HK-2 (cell line): Measurements from ENCODE around the gene DNAAF8.

Source experiments
- DNase-seq: peaks from one replicate; pipeline ENCODE4 v3.0.0-alpha.2; 2018; ENCODE audit not compliant: unreplicated experiment

DNAAF8 gene

GRCh38 chr16:4752351-4753100 lies 18.2 kb downstream of the DNAAF8 start:
- DNase-seq: no peak

GRCh38 chr16:4753227-4753626 lies 18.9 kb downstream of the DNAAF8 start:
- no peak for DNase-seq

- DNase-seq: no peak
Measured at GRCh38 chr16:4754865-4755264, 20.5 kb downstream of the DNAAF8 start.

GRCh38 chr16:4755687-4756086 lies 21.4 kb downstream of the DNAAF8 start:
- no peak for DNase-seq

GRCh38 chr16:4760221-4760910 lies 26.0 kb downstream of the DNAAF8 start:
- no peak for DNase-seq

- DNase-seq: no peak
Measured at GRCh38 chr16:4762205-4762604, 27.9 kb downstream of the DNAAF8 start.

GRCh38 chr16:4763791-4764190 lies 29.5 kb downstream of the DNAAF8 start:
- no peak for DNase-seq

GRCh38 chr16:4765511-4766474 lies 31.5 kb downstream of the DNAAF8 start:
- no peak for DNase-seq

GRCh38 chr16:4766875-4767628 lies 32.7 kb downstream of the DNAAF8 start, which contains the start of gene ZNF500:
ZNF500 (minus strand) TSS chr16:4767162; CDS start chr16:4765978, 1,184 bp downstream.
- DNase-seq: peak; percentile 91

- DNase-seq: no peak
Measured at GRCh38 chr16:4767872-4768548, 33.7 kb downstream of the DNAAF8 start.

GRCh38 chr16:4768549-4769305 lies 34.4 kb downstream of the DNAAF8 start:
- peak; percentile 76 for DNase-seq

- DNase-seq: no peak
Measured at GRCh38 chr16:4769306-4769638, 34.9 kb downstream of the DNAAF8 start.

- no peak for DNase-seq
Measured at GRCh38 chr16:4771646-4772045, 37.3 kb downstream of the DNAAF8 start.

GRCh38 chr16:4772351-4772750 lies 38.0 kb downstream of the DNAAF8 start:
- DNase-seq: no peak

GRCh38 chr16:4775005-4775404 lies 40.7 kb downstream of the DNAAF8 start:
- DNase-seq: no peak

GRCh38 chr16:4776141-4776705 lies 41.9 kb downstream of the DNAAF8 start:
- no peak for DNase-seq

GRCh38 chr16:4777339-4778049 lies 43.2 kb downstream of the DNAAF8 start:
- no peak for DNase-seq

- no peak for DNase-seq
Measured at GRCh38 chr16:4778050-4778392, 43.7 kb downstream of the DNAAF8 start.

GRCh38 chr16:4780235-4780634 lies 45.9 kb downstream of the DNAAF8 start:
- no peak for DNase-seq
